HG02981 (cell line): ENCODE data around the gene CFL2.
"Not testable (repeated sequence)": the region's sequence is repeated elsewhere in the genome, so short reads cannot be mapped to it uniquely, and the experiment has no call there.

Experiments
- ATAC-seq: cut with Tn5 transposase; IDR thresholded peaks from one replicate; pipeline ENCODE4 v1.9.1; 2021; ENCODE audit warnings: mild to moderate bottlenecking, moderate library complexity; ENCODE audit not compliant: unreplicated experiment

CFL2 gene

DNA sequence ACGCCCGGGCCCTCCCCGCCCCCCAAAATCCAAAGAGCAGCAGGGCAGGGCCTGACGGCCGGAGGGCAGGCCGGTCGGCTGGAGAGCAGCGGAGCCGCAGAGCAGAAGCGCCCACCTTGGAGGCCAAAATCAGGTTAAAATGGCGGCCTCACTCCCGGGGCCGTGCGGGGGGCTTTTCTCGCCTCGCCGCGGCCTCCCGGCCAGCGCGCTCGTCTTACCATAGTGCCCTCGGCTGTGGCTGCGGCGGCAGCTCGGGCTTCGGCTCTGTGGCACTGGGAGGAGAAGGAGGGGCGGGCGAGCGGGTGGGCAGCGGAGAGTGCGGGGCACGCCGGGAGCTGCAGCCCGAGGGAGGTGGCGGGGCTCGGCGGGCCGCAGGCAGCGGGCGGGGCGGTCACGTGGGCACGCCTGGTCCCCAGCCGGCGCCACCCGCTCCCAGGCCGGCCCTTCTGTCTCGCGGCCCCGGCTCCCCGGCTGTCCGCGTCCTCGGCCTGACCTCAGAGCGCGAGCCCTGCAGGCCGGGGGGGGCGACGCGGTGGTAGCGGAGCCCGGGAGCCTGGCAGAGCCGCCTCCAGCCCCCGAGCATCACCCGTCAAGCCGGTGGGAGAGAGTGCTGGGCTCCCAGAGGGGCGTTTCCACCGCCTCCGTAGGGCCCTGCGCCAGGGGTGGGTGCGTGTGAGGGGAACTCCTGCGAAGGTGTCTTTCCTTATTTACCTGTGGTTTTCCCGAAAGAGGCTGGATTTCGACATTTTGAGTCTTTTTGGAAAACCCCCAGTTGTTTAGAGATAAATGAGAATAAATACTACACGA, at the start of gene CFL2:
TSS of gene CFL2 (minus strand) at position 274 of the 807 bp plus-strand sequence. CDS start at position 221, 53 bp downstream.
- peak; percentile 77 for ATAC-seq

DNA sequence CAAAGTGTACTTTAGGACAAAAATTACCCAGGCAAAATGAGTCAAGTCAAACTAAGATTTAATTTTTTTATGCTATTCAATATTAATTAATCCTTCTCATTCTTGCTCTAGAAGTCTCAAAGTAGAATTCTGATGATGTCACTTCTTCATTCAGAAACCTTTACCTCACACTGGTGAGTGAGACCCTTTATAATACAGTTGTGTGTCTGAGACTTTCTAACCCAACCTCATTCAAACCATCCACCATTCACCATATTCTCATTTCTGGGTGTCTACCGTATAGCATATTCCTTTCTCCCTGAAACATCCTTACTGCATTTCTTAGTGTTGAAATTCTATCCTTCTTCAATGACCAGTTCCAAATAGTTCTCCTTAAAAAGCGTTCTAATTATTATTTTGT, 40.8 kb upstream of the CFL2 start:
- ATAC-seq = no peak

GRCh38 chr14:34754687-34755086, 40.3 kb upstream of the CFL2 start:
- no peak for ATAC-seq

GRCh38 chr14:34750670-34751069, 36.3 kb upstream of the CFL2 start:
- no peak for ATAC-seq

DNA sequence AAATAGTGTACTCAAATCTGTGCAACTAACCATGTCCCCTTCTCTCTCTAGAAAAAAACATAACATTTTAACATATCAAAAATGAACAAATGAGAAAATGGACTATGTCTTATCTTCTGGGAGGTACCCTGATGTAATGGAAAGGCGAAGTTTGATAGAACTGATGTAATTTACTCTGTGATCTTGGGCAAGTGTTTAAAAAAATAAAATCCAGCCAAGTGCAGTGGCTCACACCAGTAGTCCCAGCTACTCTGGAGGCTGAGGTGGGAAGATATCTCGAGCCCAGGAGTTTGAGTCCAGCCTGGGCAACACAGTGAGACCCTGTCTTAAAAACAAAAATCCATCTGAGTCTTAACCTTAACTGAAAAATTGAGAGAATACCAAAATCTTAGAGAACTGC, 35.8 kb upstream of the CFL2 start:
- ATAC-seq = no peak

GRCh38 chr14:34749408-34749807, 35.0 kb upstream of the CFL2 start:
- ATAC-seq = no peak

DNA sequence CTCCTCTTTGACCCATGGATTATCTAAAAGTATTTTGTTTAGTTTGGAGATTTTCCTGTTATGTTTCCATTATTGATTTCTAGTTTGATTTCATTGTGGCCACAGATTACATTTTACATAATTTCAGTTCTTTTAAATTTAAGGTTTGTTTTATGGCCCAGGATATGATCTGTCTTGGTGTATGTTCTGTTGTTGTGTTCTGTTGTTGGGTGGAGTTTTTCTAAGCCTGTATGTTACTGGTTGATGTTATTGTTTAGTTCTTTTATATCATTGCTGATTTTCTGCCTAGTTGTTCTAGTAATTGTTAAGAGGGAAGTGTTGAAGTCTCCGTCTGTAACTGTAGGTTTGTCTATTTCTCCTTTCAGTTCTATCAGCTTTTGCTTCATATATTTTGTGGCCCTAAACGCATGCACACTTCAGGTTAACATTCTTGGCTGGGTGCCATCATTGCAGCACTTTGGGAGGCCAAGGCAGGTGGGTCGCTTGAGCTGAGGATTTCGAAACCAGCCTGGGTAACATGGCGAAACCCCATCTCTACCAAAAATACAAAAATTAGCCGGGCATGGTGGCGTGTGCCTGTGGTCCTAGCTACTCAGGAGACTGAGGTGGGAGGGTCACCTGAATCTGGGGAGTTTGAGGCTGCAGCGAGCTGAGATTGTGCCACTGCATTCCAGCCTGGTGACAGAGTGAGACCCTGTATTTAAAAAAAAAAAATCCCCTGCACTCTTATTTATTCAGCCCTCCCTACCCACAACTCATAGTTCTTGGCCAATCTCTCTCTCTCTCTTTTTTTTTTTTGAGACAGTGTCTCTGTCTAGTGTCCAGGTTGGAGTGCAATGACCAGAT, 28.1 kb upstream of the CFL2 start:
- ATAC-seq = no peak

- ATAC-seq = no peak
Measured at GRCh38 chr14:34741840-34742239, 27.4 kb upstream of the CFL2 start.

DNA sequence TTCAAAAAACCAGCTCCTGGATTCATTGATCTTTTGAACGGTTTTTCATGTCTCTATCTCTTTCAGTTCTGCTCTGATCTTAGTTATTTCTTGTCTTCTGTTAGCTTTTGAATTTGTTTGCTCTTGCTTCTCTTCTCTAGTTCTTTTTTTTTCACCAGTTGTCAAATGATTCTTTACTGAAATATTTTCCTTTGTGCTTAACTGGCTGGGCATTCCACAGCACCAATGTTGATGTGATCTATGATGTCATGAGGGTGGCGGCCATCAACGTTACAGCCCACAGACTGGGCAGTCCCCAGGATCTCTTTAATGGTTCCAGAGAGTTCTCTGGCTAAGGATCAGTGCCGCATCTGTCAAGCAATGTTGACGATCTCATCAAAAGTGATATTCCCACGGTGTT, 25.7 kb upstream of the CFL2 start:
- ATAC-seq = not testable (repeated sequence)

GRCh38 chr14:34737079-34737478, 22.7 kb upstream of the CFL2 start:
- not testable (repeated sequence) for ATAC-seq

- ATAC-seq = no peak
Measured at GRCh38 chr14:34733245-34733644, 18.9 kb upstream of the CFL2 start.

DNA sequence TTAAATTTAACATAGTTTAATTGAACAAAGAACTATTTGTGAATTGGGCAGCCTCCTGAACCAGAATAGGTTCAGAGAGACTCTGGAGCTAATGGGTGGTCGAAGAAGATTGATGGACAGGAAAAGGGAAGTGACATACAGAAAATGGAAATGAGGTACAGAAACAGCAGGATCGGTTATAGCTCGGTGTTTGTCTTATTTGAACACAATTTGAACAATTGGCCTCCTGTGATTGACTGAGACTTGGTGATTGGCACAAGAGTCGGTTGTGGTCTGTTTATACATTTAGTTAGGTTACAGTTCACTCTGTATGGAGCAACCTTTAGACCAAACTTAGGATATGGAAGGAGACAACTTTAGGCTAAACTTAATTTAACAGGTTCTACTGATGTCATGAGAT, 18.4 kb upstream of the CFL2 start:
- no peak for ATAC-seq

DNA sequence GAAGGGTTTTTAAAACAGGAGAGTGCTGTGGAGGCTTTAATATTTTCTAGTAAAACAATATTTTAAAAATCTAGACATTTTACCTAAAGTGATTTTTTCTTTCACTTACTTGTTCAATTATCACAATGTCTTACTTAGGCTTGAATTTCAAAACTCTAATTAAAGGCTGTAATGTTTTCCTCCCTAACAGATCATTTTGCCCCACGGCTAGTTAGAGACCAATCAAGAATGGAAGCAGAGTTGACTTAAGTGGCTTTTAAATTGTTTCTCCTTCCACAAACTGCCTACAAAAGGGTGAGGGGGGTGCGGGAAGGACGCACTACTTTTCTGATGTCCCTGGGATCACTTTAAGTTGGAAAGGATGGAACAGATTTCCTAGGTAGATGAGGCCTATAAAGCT, 9.5 kb upstream of the CFL2 start:
- no peak for ATAC-seq

GRCh38 chr14:34722723-34723545, 8.5 kb upstream of the CFL2 start:
- ATAC-seq = no peak

- no peak for ATAC-seq
Measured at GRCh38 chr14:34721129-34721528, 6.7 kb upstream of the CFL2 start.

DNA sequence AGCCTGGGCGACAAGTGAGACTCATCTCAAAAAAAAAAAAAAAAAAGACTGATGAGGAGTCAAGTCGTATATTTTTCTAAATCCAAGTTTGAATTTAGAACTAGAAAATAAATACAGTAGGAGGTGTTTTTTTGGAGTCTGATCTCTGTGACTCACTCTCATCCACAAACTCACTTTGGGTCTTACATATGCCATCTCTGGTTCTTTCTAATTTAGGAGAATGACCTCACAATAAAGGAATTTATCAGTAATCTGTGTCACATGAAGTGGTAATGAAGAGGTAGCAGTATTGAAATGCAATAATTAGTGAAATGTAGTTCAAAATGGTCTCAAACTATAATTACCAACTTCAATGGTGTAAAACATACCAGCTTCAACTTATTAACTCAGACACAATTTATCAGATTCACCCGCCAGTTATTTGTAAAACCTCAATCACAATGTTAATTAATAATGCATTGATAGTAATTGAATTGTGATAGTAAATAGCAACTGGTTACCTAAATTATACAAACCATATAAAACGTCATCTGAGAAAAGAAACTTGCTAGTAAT, 4.4 kb upstream of the CFL2 start:
- ATAC-seq = no peak

- ATAC-seq = no peak
Measured at GRCh38 chr14:34715127-34715863, 902 bp upstream of the CFL2 start.

GRCh38 chr14:34713681-34714319, 593 bp downstream of the CFL2 start:
- ATAC-seq = peak; percentile 12

GRCh38 chr14:34713122-34713680, 1.2 kb downstream of the CFL2 start:
- ATAC-seq = no peak
